CD4-positive, alpha-beta T cell (primary cell): ENCODE results near the gene GLB1L3. TPM values are rescaled to one million over a fixed set of nuclear protein-coding genes. Genes with fewer than 3 reads are reported as not detected.
A peak's percentile ranks its signal among the peaks of the same experiment; 100 is the strongest.

Experiments
- ATAC-seq: fragments of 200-7000 bp; cut with Tn5 transposase; one replicate; pipeline ENCODE4 v1.10.0; 2022; ENCODE audit warnings: mild to moderate bottlenecking; ENCODE audit not compliant: poor library complexity
- CTCF ChIA-PET: fragments of 350-600 bp; sonication (Branson Sonifier 250); formaldehyde crosslinking; loops from one replicate; lab custom pipeline; 2021; ENCODE audit warnings: antibody characterized with exemption, inconsistent platforms; lab: Charles Lee
- POLR2A ChIA-PET: fragments of 350-600 bp; sonication (Branson Sonifier 250); formaldehyde crosslinking; loops from one replicate; lab custom pipeline; 2021; ENCODE audit warnings: antibody characterized with exemption, inconsistent platforms; lab: Charles Lee
- DNase-seq, 14 experiments: peaks; one replicate each; pipeline ENCODE4 v3.0.0-alpha.2; 2013 to 2020; ENCODE audit warnings: mixed read lengths in 2 of 14
- H3K27ac ChIP-seq, 2 donors: one replicate each; pipeline versions ENCODE4 v1.5.1 to v1.7.0; 2013; ENCODE audit warnings: low read length in 2 of 2, low read depth in 1 of 2, mild to moderate bottlenecking in 1 of 2
- H3K27me3 ChIP-seq, 2 experiments: 1 replicate in 1 of 2; 2 replicates in 1 of 2; pipeline versions ENCODE4 v1.6.1 to v1.7.0; 2013; ENCODE audit warnings: low read length in 2 of 2, control low read depth in 1 of 2, mild to moderate bottlenecking in 1 of 2, moderate library complexity in 1 of 2; ENCODE audit not compliant: insufficient read depth in 2 of 2, control insufficient read depth in 1 of 2
- H3K36me3 ChIP-seq: one replicate; pipeline ENCODE4 v1.6.1; 2013; ENCODE audit warnings: low read length, control low read depth; ENCODE audit not compliant: insufficient read depth
- H3K4me1 ChIP-seq: one replicate; pipeline ENCODE4 v1.6.1; 2013; ENCODE audit warnings: low read length, control low read depth; ENCODE audit not compliant: insufficient read depth
- H3K4me3 ChIP-seq: one replicate; pipeline ENCODE4 v1.5.1; 2013; ENCODE audit warnings: mild to moderate bottlenecking, low read length, moderate library complexity
- H3K9me3 ChIP-seq, 2 experiments: 1 replicate in 1 of 2; 2 replicates in 1 of 2; pipeline versions ENCODE4 v1.6.1 to v1.7.0; 2013; ENCODE audit warnings: low read length in 2 of 2, mild to moderate bottlenecking in 2 of 2, control low read depth in 1 of 2, moderate library complexity in 1 of 2; ENCODE audit not compliant: control insufficient read depth in 1 of 2, insufficient read depth in 1 of 2
- H3K27ac Mint-ChIP-seq: one replicate; pipeline ENCODE4 v1.8.0; 2020; ENCODE audit warnings: mixed read lengths
- H3K27me3 Mint-ChIP-seq: one replicate; pipeline ENCODE4 v1.8.0; 2021; ENCODE audit warnings: mixed read lengths
- H3K36me3 Mint-ChIP-seq: one replicate; pipeline ENCODE4 v1.8.0; 2021; ENCODE audit warnings: low read depth, mixed read lengths
- H3K4me1 Mint-ChIP-seq: one replicate; pipeline ENCODE4 v1.8.0; 2021; ENCODE audit warnings: low read depth, mixed read lengths
- H3K4me3 Mint-ChIP-seq: one replicate; pipeline ENCODE4 v1.8.0; 2020; ENCODE audit warnings: mild to moderate bottlenecking, mixed read lengths
- H3K9me3 Mint-ChIP-seq: one replicate; pipeline ENCODE4 v1.8.0; 2020; ENCODE audit warnings: mixed read lengths
- intact Hi-C, 2 experiments: fragments of 100-400 bp; cut with DNase I in 1 of 2; cut with micrococcal nuclease in 1 of 2; formaldehyde crosslinking; loops; one replicate each; pipeline versions ENCODE4 v1.15.1 to v1.9.0; 2023 to 2025; cut with DNase I, micrococcal nuclease
- total RNA-seq, 174 experiments: library from RNA in 2 of 174; stranded (reverse) in 2 of 174; gene quantifications; one replicate each; pipeline ENCODE4 v1.2.3 and lab custom pipeline; 2021 to 2026
- TF ChIP-seq, protein P1 (sequence below): fragments of 200-600 bp; IDR thresholded peaks from one replicate; pipeline ENCODE4 v1.8.0; 2022; ENCODE audit warnings: antibody characterized with exemption, mild to moderate bottlenecking

Gene GLB1L3
- total RNA-seq, 2 experiments from 2014 or later: 1.3 to 1.5 TPM

- H3K27ac Mint-ChIP-seq: no peak within 1 kb of the TSS
- peaks cover 36% of the 10 kb centered on the region for H3K27me3 Mint-ChIP-seq
- H3K4me1 Mint-ChIP-seq: peaks cover 19% of the 10 kb centered on the region
- H3K27me3 ChIP-seq: peaks cover 0 to 4% of the 10 kb centered on the region in 2 experiments
- peak within 1 kb of the TSS; percentile 80 for H3K4me3 ChIP-seq
- H3K4me3 Mint-ChIP-seq: peak within 1 kb of the TSS; percentile 93
- no peaks in the 10 kb centered on the region for H3K36me3 Mint-ChIP-seq
- ATAC-seq (peak; percentile 91), DNase-seq (peak; percentile 65 to 93 (median 77))
- peaks cover 22% of the 10 kb centered on the region for H3K4me1 ChIP-seq
- no peaks in the 10 kb centered on the region for H3K9me3 ChIP-seq
- no peaks in the 10 kb centered on the region for H3K9me3 Mint-ChIP-seq
- no peaks in the 10 kb centered on the region for H3K36me3 ChIP-seq
- intact Hi-C loops: loop anchor here (1.0 to 10.0 kb wide), 6 partner anchors 54 to 384 kb away; partner anchors contain the start of genes GLB1L3 (in 2 of the 2) and VPS26B (in 1 of the 2)
- ChIA-PET CTCF (interaction anchor here (1.3 kb wide), 1 partner anchor 55 kb away, joined by 12 read pairs; the partner anchor contains the start of gene GLB1L3), POLR2A (no interaction called here)
- no peak within 1 kb of the TSS for H3K27ac ChIP-seq
- TF ChIP-seq, protein P1, sequence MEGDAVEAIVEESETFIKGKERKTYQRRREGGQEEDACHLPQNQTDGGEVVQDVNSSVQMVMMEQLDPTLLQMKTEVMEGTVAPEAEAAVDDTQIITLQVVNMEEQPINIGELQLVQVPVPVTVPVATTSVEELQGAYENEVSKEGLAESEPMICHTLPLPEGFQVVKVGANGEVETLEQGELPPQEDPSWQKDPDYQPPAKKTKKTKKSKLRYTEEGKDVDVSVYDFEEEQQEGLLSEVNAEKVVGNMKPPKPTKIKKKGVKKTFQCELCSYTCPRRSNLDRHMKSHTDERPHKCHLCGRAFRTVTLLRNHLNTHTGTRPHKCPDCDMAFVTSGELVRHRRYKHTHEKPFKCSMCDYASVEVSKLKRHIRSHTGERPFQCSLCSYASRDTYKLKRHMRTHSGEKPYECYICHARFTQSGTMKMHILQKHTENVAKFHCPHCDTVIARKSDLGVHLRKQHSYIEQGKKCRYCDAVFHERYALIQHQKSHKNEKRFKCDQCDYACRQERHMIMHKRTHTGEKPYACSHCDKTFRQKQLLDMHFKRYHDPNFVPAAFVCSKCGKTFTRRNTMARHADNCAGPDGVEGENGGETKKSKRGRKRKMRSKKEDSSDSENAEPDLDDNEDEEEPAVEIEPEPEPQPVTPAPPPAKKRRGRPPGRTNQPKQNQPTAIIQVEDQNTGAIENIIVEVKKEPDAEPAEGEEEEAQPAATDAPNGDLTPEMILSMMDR: no peak
Observed at GRCh38 chr11:134331354-134332188, 55.4 kb downstream of the GLB1L3 start, which contains the start of gene GLB1L2. Gene GLB1L2, plus strand, starts transcription at chr11:134331988. Its CDS starts 74 bp downstream, at chr11:134332062.

DNA sequence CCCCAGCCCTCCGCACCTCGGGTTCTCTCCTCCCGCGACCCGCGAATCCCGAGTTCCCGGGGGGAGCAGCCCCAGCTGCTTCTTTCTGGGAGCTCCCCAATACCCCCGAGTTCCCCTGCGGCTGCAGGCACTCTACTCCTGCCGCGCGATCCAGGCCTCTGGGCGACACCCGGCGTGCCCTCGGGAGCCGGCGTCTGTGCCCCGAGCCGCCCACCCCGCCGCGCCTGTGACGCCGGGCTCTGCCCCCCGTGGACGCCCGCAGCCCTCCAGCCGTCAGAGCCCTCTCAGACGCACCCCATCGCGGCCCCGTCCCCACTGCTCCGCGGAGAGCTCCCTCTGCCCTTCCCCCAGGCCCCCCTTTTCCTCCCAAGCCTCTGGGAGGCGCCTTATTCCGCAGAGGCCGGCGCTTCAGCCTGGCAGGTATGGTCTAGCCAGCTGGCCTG is 56.0 kb downstream of the GLB1L3 start:
- H3K27me3 Mint-ChIP-seq: peaks cover 39% of the 10 kb centered on the region
- H3K27ac Mint-ChIP-seq: no peak overlapping the region
- Histone ChIP-seq H3K4me3 (peak overlapping the region; percentile 80), H3K27ac (no peak overlapping the region), H3K4me1 (peaks cover 22% of the 10 kb centered on the region), H3K27me3 (peaks cover 0 to 2% of the 10 kb centered on the region in 2 experiments), H3K36me3 (no peaks in the 10 kb centered on the region), H3K9me3 (no peaks in the 10 kb centered on the region)
- H3K9me3 Mint-ChIP-seq: no peaks in the 10 kb centered on the region
- TF ChIP-seq, protein P1: no peak
- ATAC-seq (peak; percentile 27), DNase-seq (peak in 4 of 14 experiments; percentile 10 to 44 (median 20))
- intact Hi-C loops: loop anchor here (1.0 to 10.0 kb wide), 6 partner anchors 55 to 385 kb away; partner anchors contain the start of genes GLB1L3 (in 2 of the 2) and VPS26B (in 1 of the 2)
- H3K4me1 Mint-ChIP-seq: peaks cover 19% of the 10 kb centered on the region
- CTCF ChIA-PET: interaction anchor here (1.3 kb wide), 1 partner anchor 56 kb away, joined by 12 read pairs; the partner anchor contains the start of gene GLB1L3
- POLR2A ChIA-PET: no interaction called here
- no peaks in the 10 kb centered on the region for H3K36me3 Mint-ChIP-seq
- peak overlapping the region; percentile 92 for H3K4me3 Mint-ChIP-seq

GRCh38 chr11:134332782-134333181 is 56.6 kb downstream of the GLB1L3 start:
- Mint-ChIP-seq H3K9me3 (no peaks in the 10 kb centered on the region), H3K4me3 (peak overlapping the region; percentile 92), H3K4me1 (peaks cover 19% of the 10 kb centered on the region), H3K27me3 (peaks cover 39% of the 10 kb centered on the region), H3K36me3 (no peaks in the 10 kb centered on the region), H3K27ac (no peak overlapping the region)
- ATAC-seq: no peak
- no peak for DNase-seq
- CTCF ChIA-PET: interaction anchor here (1.3 kb wide), 1 partner anchor 56 kb away, joined by 12 read pairs; the partner anchor contains the start of gene GLB1L3
- Histone ChIP-seq H3K4me3 (peak overlapping the region; percentile 80), H3K4me1 (peaks cover 22% of the 10 kb centered on the region), H3K27ac (no peak overlapping the region), H3K9me3 (no peaks in the 10 kb centered on the region), H3K36me3 (no peaks in the 10 kb centered on the region), H3K27me3 (peaks cover 0 to 2% of the 10 kb centered on the region in 2 experiments)
- TF ChIP-seq, protein P1: no peak
- intact Hi-C loops: loop anchor here (1.0 to 10.0 kb wide), 6 partner anchors 55 to 385 kb away; partner anchors contain the start of genes GLB1L3 (in 2 of the 2) and VPS26B (in 1 of the 2)
- POLR2A ChIA-PET: no interaction called here
